Stimulated activated CD8-positive, alpha-beta memory T cell treated with anti-CD3 and anti-CD28 coated beads, Interleukin-2, amount 100 ng/mL, for 1 hour (primary cell): ENCODE data around the gene LACRT.

ENCODE experiments used
- DNase-seq, 2 donors: peaks; one replicate each; pipeline ENCODE4 v3.0.0-alpha.2; 2020; ENCODE audit warnings: low read depth in 2 of 2

The LACRT gene

GRCh38 chr12:54602661-54603060 is 32.0 kb downstream of the LACRT start:
- DNase-seq = no peak

GRCh38 chr12:54601841-54602240 is 32.9 kb downstream of the LACRT start:
- DNase-seq = no peak

- DNase-seq = no peak
Measured at GRCh38 chr12:54598970-54599369, 35.7 kb downstream of the LACRT start.

- DNase-seq = peak; percentile 3 to 22
Measured at GRCh38 chr12:54596526-54596946, 38.2 kb downstream of the LACRT start.

GRCh38 chr12:54595471-54595870 is 39.2 kb downstream of the LACRT start:
- no peak for DNase-seq

GRCh38 chr12:54593725-54594124 is 41.0 kb downstream of the LACRT start:
- DNase-seq = no peak

GRCh38 chr12:54593135-54593534 is 41.6 kb downstream of the LACRT start:
- no peak for DNase-seq

- no peak for DNase-seq
Measured at GRCh38 chr12:54592316-54592715, 42.4 kb downstream of the LACRT start.

GRCh38 chr12:54590978-54591591 is 43.6 kb downstream of the LACRT start:
- no peak for DNase-seq

GRCh38 chr12:54589964-54590363 is 44.7 kb downstream of the LACRT start:
- DNase-seq = no peak

GRCh38 chr12:54588890-54589267 is 45.8 kb downstream of the LACRT start:
- DNase-seq = no peak

- DNase-seq = no peak
Measured at GRCh38 chr12:54588110-54588889, 46.4 kb downstream of the LACRT start, which contains the start of gene PPP1R1A. Gene PPP1R1A, minus strand, starts transcription at chr12:54588659. Its CDS starts 171 bp downstream, at chr12:54588488.

GRCh38 chr12:54587315-54587873 is 47.3 kb downstream of the LACRT start:
- DNase-seq = no peak

GRCh38 chr12:54586620-54587019 is 48.1 kb downstream of the LACRT start:
- DNase-seq = no peak

GRCh38 chr12:54585243-54585642 is 49.5 kb downstream of the LACRT start:
- no peak for DNase-seq

- DNase-seq = no peak
Measured at GRCh38 chr12:54584128-54584527, 50.6 kb downstream of the LACRT start.

GRCh38 chr12:54583726-54584125 is 51.0 kb downstream of the LACRT start:
- no peak for DNase-seq

- DNase-seq = no peak
Measured at GRCh38 chr12:54581412-54581811, 53.3 kb downstream of the LACRT start.
